H1 (cell line): ENCODE results near the gene C21orf58. TPM values are rescaled to one million over a fixed set of nuclear protein-coding genes. Genes with fewer than 3 reads are reported as not detected.

Experiments used
- EP300 ChIP-seq, 2 experiments: IDR thresholded peaks; 1 replicate in 1 of 2; 2 replicates in 1 of 2; pipeline ENCODE4 v1.6.1; 2011 to 2012; ENCODE audit warnings: low read depth in 2 of 2, low read length in 2 of 2, mild to moderate bottlenecking in 2 of 2, borderline replicate concordance in 1 of 2, inconsistent platforms in 1 of 2, moderate library complexity in 1 of 2
- GTF2F1 ChIP-seq: IDR thresholded peaks from 2 replicates; pipeline ENCODE4 v1.6.1; 2012; ENCODE audit warnings: low read depth, low read length, improper control_type of control experiment, borderline replicate concordance
- RNF2 ChIP-seq: fragments of 200-900, 300-1000 bp; sonication (generic); IDR thresholded peaks from 2 replicates; pipeline ENCODE4 v1.7.1; 2016; ENCODE audit warnings: borderline replicate concordance, low read depth, mild to moderate bottlenecking, antibody characterized with exemption, low read length; ENCODE audit not compliant: poor library complexity, severe bottlenecking; ENCODE audit errors: missing control alignments
- polyA plus RNA-seq, 7 experiments: library from polyadenylated mRNA; depleted of rRNA in 3 of 7; stranded (reverse) in 5 of 7; unstranded in 2 of 7; fragments of >200 nt in 5 of 7; fragments of 200-250 nt in 2 of 7; gene quantifications; 1 replicate in 5 of 7; 2 replicates in 1 of 7; 4 replicates in 1 of 7; pipeline versions ENCODE4 v1.2.1 to v1.2.3, GENCODE V29; 2011 to 2013; ENCODE audit warnings: missing spikeins in 2 of 7, mixed read lengths in 2 of 7
- total RNA-seq: library from RNA; stranded (reverse); fragmentation: NEBNext Ultra II Directional; extraction: Animal tissue kit (Norgen Biotek cat#: 25700); gene quantifications from 2 replicates; pipeline ENCODE4 v1.2.1, GENCODE V29; 2021

C21orf58 gene
- total and polyA plus RNA-seq, 2 of the 8 experiments (the other 6 are each of a cell fraction or from before 2014, with no cell fraction given): 13.8 to 26.1 TPM

DNA sequence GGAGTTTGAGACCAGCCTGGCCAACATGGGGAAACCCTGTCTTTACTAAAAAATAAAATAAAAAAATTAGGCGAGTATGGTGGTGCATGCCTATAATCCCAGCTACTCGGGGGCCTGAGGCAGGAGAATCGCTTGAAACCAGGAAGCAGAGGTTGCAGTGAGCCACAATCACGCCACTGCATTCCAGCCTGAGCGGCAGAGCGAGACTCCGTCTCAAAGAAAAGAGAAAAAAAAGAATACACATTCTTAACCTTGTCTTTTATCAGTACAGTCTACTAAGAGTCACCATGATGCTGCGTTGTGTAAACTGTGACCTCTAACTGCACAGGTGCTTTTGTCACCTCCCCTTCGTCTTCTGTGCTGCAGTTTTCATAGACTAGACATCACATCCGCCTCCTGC lies 37.5 kb upstream of the C21orf58 start (continued):
- TF ChIP-seq EP300 (IDR thresholded peaks at IDR 0.05; ENCODE audit: borderline replicate concordance in 1 of 2, low read depth in 2 of 2, low read length in 2 of 2) (no peak), GTF2F1 (no peak), RNF2 (no peak)
